ENCODE measurements around the gene GNE. TPM values are rescaled to one million over a fixed set of nuclear protein-coding genes. Genes with fewer than 3 reads are reported as not detected.
"Not testable (repeated sequence)": the region's sequence is repeated elsewhere in the genome, so short reads cannot be mapped to it uniquely, and the experiment has no call there.

The GNE gene
- total and polyA plus RNA-seq, 2 donors from 2014 or later: 10.3 to 48.1 TPM

- FAIRE-seq (no peak), DNase-seq (no peak)
- no peaks in the 10 kb centered on the region for H3K9me3 ChIP-seq (ENCODE audit: control insufficient read depth in 2 of 3, insufficient read depth in 1 of 3, low read length in 3 of 3)
- no peak for TF ChIP-seq CTCF (IDR thresholded peaks at IDR 0.05; ENCODE audit: borderline replicate concordance, extremely low read depth, insufficient read depth)
- no peaks in the 10 kb centered on the region for H3K4me1 ChIP-seq (ENCODE audit: control insufficient read depth in 2 of 3, insufficient read depth in 2 of 3, low read depth in 1 of 3, low read length in 3 of 3)
- peaks cover 3 to 10% (median 5%) of the 10 kb centered on the region in 3 donors for H3K36me3 ChIP-seq (ENCODE audit: control insufficient read depth in 2 of 3, insufficient read depth in 3 of 3, low read length in 3 of 3)
- intact Hi-C loops (cut with DNase I): no loop called here
- no peak overlapping the region for H3K27ac ChIP-seq (ENCODE audit: low read depth in 2 of 2, low read length in 2 of 2)
- no peaks in the 10 kb centered on the region for H3K27me3 ChIP-seq (ENCODE audit: control insufficient read depth, insufficient read depth, low read length)
- H3K9ac ChIP-seq (ENCODE audit: low read length in 3 of 3): no peak overlapping the region
- H3K4me3 ChIP-seq (ENCODE audit: low read length in 3 of 3): no peak overlapping the region
These were observed 8.2 kb downstream of the GNE start for GRCh38 chr9:36250079-36250478.

GRCh38 chr9:36249189-36249588, 9.1 kb downstream of the GNE start:
- no peak overlapping the region for H3K27ac ChIP-seq (ENCODE audit: low read depth in 2 of 2, low read length in 2 of 2)
- H3K4me3 ChIP-seq (ENCODE audit: low read length in 3 of 3): no peak overlapping the region
- DNase-seq (no peak), FAIRE-seq (no peak)
- TF ChIP-seq CTCF (IDR thresholded peaks at IDR 0.05; ENCODE audit: borderline replicate concordance, extremely low read depth, insufficient read depth): no peak
- no peaks in the 10 kb centered on the region for H3K27me3 ChIP-seq (ENCODE audit: control insufficient read depth, insufficient read depth, low read length)
- no peak overlapping the region for H3K9ac ChIP-seq (ENCODE audit: low read length in 3 of 3)
- no peaks in the 10 kb centered on the region for H3K4me1 ChIP-seq (ENCODE audit: control insufficient read depth in 2 of 3, insufficient read depth in 2 of 3, low read depth in 1 of 3, low read length in 3 of 3)
- peaks cover 3 to 10% (median 5%) of the 10 kb centered on the region in 3 donors for H3K36me3 ChIP-seq (ENCODE audit: control insufficient read depth in 2 of 3, insufficient read depth in 3 of 3, low read length in 3 of 3)
- H3K9me3 ChIP-seq (ENCODE audit: control insufficient read depth in 2 of 3, insufficient read depth in 1 of 3, low read length in 3 of 3): no peaks in the 10 kb centered on the region
- intact Hi-C loops (cut with DNase I): no loop called here

GRCh38 chr9:36248061-36248460, 10.2 kb downstream of the GNE start:
- H3K27me3 ChIP-seq (ENCODE audit: control insufficient read depth, insufficient read depth, low read length); H3K4me1 ChIP-seq (ENCODE audit: control insufficient read depth in 2 of 3, insufficient read depth in 2 of 3, low read depth in 1 of 3, low read length in 3 of 3); H3K27ac ChIP-seq (ENCODE audit: low read depth in 2 of 2, low read length in 2 of 2); H3K36me3 ChIP-seq (ENCODE audit: control insufficient read depth in 2 of 3, insufficient read depth in 3 of 3, low read length in 3 of 3); H3K4me3 ChIP-seq (ENCODE audit: low read length in 3 of 3); intact Hi-C loops (cut with DNase I); FAIRE-seq; H3K9ac ChIP-seq (ENCODE audit: low read length in 3 of 3); H3K9me3 ChIP-seq (ENCODE audit: control insufficient read depth in 2 of 3, insufficient read depth in 1 of 3, low read length in 3 of 3): not testable (repeated sequence)
- DNase-seq: peak in 2 of 5 donors; percentile 32 to 63
- TF ChIP-seq CTCF (IDR thresholded peaks at IDR 0.05; ENCODE audit: borderline replicate concordance, extremely low read depth, insufficient read depth): peak; percentile 6

GRCh38 chr9:36247356-36247755, 10.9 kb downstream of the GNE start:
- DNase-seq (no peak), FAIRE-seq (no peak)
- H3K9me3 ChIP-seq (ENCODE audit: control insufficient read depth in 2 of 3, insufficient read depth in 1 of 3, low read length in 3 of 3): no peaks in the 10 kb centered on the region
- H3K36me3 ChIP-seq (ENCODE audit: control insufficient read depth in 2 of 3, insufficient read depth in 3 of 3, low read length in 3 of 3): peaks cover 3 to 10% (median 5%) of the 10 kb centered on the region in 3 donors
- intact Hi-C loops (cut with DNase I): no loop called here
- H3K4me1 ChIP-seq (ENCODE audit: control insufficient read depth in 2 of 3, insufficient read depth in 2 of 3, low read depth in 1 of 3, low read length in 3 of 3): no peaks in the 10 kb centered on the region
- no peak for TF ChIP-seq CTCF (IDR thresholded peaks at IDR 0.05; ENCODE audit: borderline replicate concordance, extremely low read depth, insufficient read depth)
- H3K4me3 ChIP-seq (ENCODE audit: low read length in 3 of 3): no peak overlapping the region
- no peaks in the 10 kb centered on the region for H3K27me3 ChIP-seq (ENCODE audit: control insufficient read depth, insufficient read depth, low read length)
- no peak overlapping the region for H3K9ac ChIP-seq (ENCODE audit: low read length in 3 of 3)
- H3K27ac ChIP-seq (ENCODE audit: low read depth in 2 of 2, low read length in 2 of 2): no peak overlapping the region

Measured in kidney (tissue), 14 donors.